ENCODE measurements around the gene ODC1.

Gene ODC1

DNA sequence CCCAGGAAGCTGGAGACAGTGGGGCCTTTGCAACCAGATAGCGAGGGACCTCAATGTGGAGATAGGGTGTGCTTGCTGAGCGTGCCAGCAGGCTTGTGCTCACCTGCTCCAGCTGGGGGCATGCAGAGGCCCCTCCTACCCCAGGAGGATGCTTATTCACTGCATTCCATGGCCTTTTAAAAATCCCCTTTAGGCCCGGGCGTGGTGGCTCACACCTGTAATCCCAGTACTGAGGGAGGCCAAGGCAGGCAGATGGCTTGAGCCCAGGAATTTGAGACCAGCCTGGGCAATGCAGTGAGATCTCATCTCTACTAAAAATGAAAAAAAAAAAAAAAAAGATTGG is 54.5 kb downstream of the ODC1 start:
- Mint-ChIP-seq H3K4me1 (peaks cover 19% of the 10 kb centered on the region), H3K27ac (no peak overlapping the region), H3K9me3 (no peaks in the 10 kb centered on the region), H3K27me3 (ENCODE audit: low read depth, poor library complexity) (peaks cover 20% of the 10 kb centered on the region), H3K4me3 (no peak overlapping the region), H3K36me3 (ENCODE audit: low read depth) (peaks cover under 1% of the 10 kb centered on the region)
- DNase-seq, result no peak
- TF ChIP-seq, protein P1, sequence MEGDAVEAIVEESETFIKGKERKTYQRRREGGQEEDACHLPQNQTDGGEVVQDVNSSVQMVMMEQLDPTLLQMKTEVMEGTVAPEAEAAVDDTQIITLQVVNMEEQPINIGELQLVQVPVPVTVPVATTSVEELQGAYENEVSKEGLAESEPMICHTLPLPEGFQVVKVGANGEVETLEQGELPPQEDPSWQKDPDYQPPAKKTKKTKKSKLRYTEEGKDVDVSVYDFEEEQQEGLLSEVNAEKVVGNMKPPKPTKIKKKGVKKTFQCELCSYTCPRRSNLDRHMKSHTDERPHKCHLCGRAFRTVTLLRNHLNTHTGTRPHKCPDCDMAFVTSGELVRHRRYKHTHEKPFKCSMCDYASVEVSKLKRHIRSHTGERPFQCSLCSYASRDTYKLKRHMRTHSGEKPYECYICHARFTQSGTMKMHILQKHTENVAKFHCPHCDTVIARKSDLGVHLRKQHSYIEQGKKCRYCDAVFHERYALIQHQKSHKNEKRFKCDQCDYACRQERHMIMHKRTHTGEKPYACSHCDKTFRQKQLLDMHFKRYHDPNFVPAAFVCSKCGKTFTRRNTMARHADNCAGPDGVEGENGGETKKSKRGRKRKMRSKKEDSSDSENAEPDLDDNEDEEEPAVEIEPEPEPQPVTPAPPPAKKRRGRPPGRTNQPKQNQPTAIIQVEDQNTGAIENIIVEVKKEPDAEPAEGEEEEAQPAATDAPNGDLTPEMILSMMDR (IDR thresholded peaks at IDR 0.05), result no peak

DNA sequence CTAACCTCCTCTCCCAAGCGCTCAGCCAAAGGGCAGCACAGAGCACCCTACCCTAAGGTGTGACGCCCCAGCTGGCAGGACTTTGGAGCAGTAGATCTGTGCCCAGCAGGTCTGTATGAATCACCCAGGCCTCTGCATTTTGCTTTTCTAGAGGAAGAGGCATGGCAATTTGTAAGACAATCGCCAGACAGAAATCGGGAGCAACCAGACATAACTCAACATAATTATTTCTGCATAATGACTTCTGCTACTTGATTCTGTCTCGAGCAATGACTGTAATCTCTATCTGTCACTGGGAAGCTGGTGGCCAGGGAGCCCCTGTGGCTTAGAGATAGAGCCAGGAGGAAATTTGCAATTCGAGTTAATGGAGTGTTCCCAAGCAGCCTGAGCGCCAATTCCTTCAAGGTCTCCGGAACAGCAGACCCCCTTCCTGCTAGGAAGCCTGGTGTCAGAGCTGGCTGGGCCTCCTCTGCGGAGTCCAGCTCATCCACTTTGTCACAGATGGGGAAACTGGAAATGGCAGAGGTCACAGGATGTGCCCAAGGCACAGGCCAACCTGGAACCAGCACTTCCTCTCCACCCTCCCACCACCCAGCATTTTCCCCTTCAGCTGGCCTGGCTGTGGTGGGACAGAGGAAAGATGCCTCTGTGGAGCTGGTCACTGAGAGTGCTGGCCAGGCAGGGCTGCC is 55.0 kb downstream of the ODC1 start:
- Mint-ChIP-seq H3K27ac (no peak overlapping the region), H3K4me3 (no peak overlapping the region), H3K4me1 (peaks cover 23% of the 10 kb centered on the region), H3K27me3 (ENCODE audit: low read depth, poor library complexity) (peaks cover 23% of the 10 kb centered on the region), H3K9me3 (no peaks in the 10 kb centered on the region), H3K36me3 (ENCODE audit: low read depth) (no peaks in the 10 kb centered on the region)
- TF ChIP-seq, protein P1 (IDR thresholded peaks at IDR 0.05), result no peak
- DNase-seq, result no peak

DNA sequence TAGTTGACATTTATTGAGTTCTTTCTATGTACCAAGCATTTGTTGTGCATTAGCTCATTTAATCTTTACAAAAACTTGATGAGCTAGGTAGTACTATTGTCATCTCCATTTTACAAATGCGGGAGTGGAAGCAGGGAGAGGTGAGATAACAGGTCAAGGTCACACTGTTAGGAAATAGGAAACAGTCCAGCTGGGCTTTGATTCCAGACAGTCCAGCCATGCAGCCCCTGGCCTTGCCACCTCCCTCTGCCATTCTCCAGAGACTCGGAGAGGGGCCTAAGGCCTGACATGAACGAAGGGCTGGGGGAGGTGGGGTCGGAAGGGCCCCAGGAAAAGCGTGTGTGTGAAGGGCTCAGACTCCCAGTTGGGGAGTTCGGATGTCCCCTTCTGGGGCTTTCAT is 55.6 kb downstream of the ODC1 start:
- H3K36me3 Mint-ChIP-seq (ENCODE audit: low read depth), result no peaks in the 10 kb centered on the region
- peaks cover 25% of the 10 kb centered on the region for H3K4me1 Mint-ChIP-seq
- H3K27ac Mint-ChIP-seq, result no peak overlapping the region
- H3K4me3 Mint-ChIP-seq, result no peak overlapping the region
- H3K9me3 Mint-ChIP-seq, result no peaks in the 10 kb centered on the region
- no peak for DNase-seq
- TF ChIP-seq, protein P1 (IDR thresholded peaks at IDR 0.05), result no peak
- H3K27me3 Mint-ChIP-seq (ENCODE audit: low read depth, poor library complexity), result peaks cover 23% of the 10 kb centered on the region

DNA sequence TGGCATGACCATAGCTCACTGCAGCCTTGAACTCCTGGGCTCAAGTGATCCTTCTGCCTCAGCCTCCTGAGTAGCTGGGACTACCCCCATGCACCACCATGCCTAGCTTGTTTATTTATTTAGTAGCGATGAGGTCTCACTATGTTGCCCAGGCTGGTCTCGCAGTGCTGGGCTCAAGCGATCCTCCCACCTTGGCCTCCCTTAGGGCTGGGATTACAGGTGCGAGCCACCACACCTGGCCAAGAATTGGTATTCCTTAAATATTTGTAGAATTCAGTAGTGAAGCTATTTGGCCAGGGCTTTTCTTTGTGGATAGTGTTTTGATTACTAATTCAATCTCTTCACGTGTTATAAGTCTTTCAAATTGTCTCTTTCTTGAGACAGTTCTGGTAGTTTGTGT is 56.0 kb downstream of the ODC1 start:
- TF ChIP-seq, protein P1 (IDR thresholded peaks at IDR 0.05), result no peak
- no peak overlapping the region for H3K27ac Mint-ChIP-seq
- no peaks in the 10 kb centered on the region for H3K36me3 Mint-ChIP-seq (ENCODE audit: low read depth)
- DNase-seq, result no peak
- H3K4me3 Mint-ChIP-seq, result no peak overlapping the region
- peaks cover 23% of the 10 kb centered on the region for H3K27me3 Mint-ChIP-seq (ENCODE audit: low read depth, poor library complexity)
- H3K9me3 Mint-ChIP-seq, result no peaks in the 10 kb centered on the region
- H3K4me1 Mint-ChIP-seq, result peaks cover 27% of the 10 kb centered on the region

DNA sequence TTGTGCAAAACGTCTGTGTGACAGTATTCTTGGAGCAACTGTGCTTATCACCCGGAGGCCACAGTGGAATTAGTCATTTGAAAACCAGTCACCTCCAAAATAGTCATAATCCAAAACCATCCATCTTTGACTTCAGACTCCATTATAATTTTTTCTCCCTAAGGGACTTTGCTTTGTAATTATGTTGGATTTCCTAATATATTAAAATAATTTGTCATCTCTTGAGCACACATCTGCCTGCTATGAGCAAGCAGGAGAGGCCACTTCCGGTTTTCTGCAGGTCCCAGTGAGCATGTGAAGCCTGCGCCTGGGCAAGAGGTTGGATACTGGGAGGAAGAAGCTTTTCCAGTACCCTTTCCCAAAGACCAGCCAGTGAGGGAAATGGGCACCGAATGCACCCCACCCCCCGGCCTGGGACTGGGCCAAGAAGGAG is 57.7 kb downstream of the ODC1 start:
- no peaks in the 10 kb centered on the region for H3K9me3 Mint-ChIP-seq
- no peak overlapping the region for H3K27ac Mint-ChIP-seq
- no peak overlapping the region for H3K4me3 Mint-ChIP-seq
- no peaks in the 10 kb centered on the region for H3K36me3 Mint-ChIP-seq (ENCODE audit: low read depth)
- TF ChIP-seq, protein P1 (IDR thresholded peaks at IDR 0.05), result no peak
- peaks cover 19% of the 10 kb centered on the region for H3K27me3 Mint-ChIP-seq (ENCODE audit: low read depth, poor library complexity)
- no peak for DNase-seq
- peaks cover 32% of the 10 kb centered on the region for H3K4me1 Mint-ChIP-seq

Data from nephron progenitor cell (in vitro differentiated cells).